MCF 10A (cell line): ENCODE data around the gene TEC. TPM values are rescaled to one million over a fixed set of nuclear protein-coding genes. Genes with fewer than 3 reads are reported as not detected.
"Not testable (repeated sequence)": the region's sequence is repeated elsewhere in the genome, so short reads cannot be mapped to it uniquely, and the experiment has no call there.

Experiments
- BruUV-seq: library from RNA; stranded (reverse); fragments of 400-500 nt; replicated peaks from 2 replicates; lab custom pipeline; 2021; lab: Mats Ljungman, UMichigan
- CTCF ChIA-PET: fragments of 300-600 bp; sonication (Branson Sonifier 250); formaldehyde crosslinking; extraction: SDS; loops from one replicate; lab custom pipeline; 2021; ENCODE audit warnings: antibody characterized with exemption, inconsistent platforms; lab: Yijun Ruan, JAX
- POLR2A ChIA-PET: fragments of 300-600, 350-650 bp; sonication (Branson Sonifier 250); formaldehyde crosslinking; extraction: SDS; loops from one replicate; lab custom pipeline; 2020; ENCODE audit warnings: antibody characterized with exemption, inconsistent platforms; lab: Yijun Ruan, JAX
- DNase-seq: peaks from one replicate; pipeline ENCODE4 v3.0.0-alpha.2; 2018; ENCODE audit not compliant: unreplicated experiment
- H3K27ac Mint-ChIP-seq: one replicate; pipeline ENCODE4 v1.8.0; 2022; ENCODE audit warnings: mild to moderate bottlenecking, low read depth, mixed read lengths; ENCODE audit not compliant: unreplicated experiment
- H3K27me3 Mint-ChIP-seq: one replicate; pipeline ENCODE4 v1.8.0; 2022; ENCODE audit warnings: mixed read lengths; ENCODE audit not compliant: insufficient read depth, unreplicated experiment
- H3K36me3 Mint-ChIP-seq: one replicate; pipeline ENCODE4 v1.8.0; 2022; ENCODE audit warnings: mild to moderate bottlenecking, moderate library complexity, mixed read lengths; ENCODE audit not compliant: insufficient read depth, unreplicated experiment
- H3K4me1 Mint-ChIP-seq: one replicate; pipeline ENCODE4 v1.8.0; 2022; ENCODE audit warnings: mixed read lengths; ENCODE audit not compliant: insufficient read depth, unreplicated experiment
- H3K4me3 Mint-ChIP-seq: one replicate; pipeline ENCODE4 v1.8.0; 2022; ENCODE audit warnings: mild to moderate bottlenecking, moderate library complexity, mixed read lengths; ENCODE audit not compliant: unreplicated experiment
- H3K9me3 Mint-ChIP-seq: one replicate; pipeline ENCODE4 v1.8.0; 2022; ENCODE audit warnings: mixed read lengths; ENCODE audit not compliant: unreplicated experiment
- intact Hi-C: fragments of 100-400 bp; cut with micrococcal nuclease; formaldehyde crosslinking; loops from 2 replicates; pipeline ENCODE4 v1.14.1; 2022
- total RNA-seq: library from RNA; stranded (reverse); gene quantifications from 2 replicates; pipeline ENCODE4 v1.2.3, GENCODE V29; 2022
- TF ChIP-seq, protein P1 (sequence below): fragments of 200-600 bp; IDR thresholded peaks from one replicate; pipeline ENCODE4 v1.8.0; 2022; ENCODE audit warnings: antibody characterized with exemption, mild to moderate bottlenecking; ENCODE audit not compliant: unreplicated experiment

Gene TEC
- total RNA-seq, 1 experiment from 2014 or later: 1.1 TPM

DNA sequence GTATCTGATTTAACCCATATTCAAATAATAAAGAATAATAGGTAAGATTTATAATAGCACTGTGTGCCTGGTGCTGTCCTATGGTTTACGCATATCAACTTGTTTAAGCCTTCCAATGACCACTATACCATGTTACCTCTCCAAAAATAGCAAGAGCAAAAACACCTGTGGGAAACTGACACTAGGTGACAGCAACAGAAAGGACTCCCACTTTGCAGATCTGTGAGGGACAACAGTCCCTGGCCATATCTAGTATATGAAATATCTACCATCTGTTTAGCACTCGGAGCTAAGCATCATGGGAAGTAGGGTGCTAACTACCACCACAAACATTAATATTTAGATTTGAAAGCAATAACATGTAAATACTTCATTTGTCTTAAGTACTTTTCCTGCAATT, 79.9 kb downstream of the TEC start:
- BruUV-seq: no TSS peak
- Mint-ChIP-seq H3K36me3 (no peaks in the 10 kb centered on the region), H3K27me3 (no peaks in the 10 kb centered on the region), H3K9me3 (no peaks in the 10 kb centered on the region), H3K4me1 (no peaks in the 10 kb centered on the region), H3K27ac (no peak overlapping the region), H3K4me3 (no peak overlapping the region)
- CTCF ChIA-PET: no interaction called here
- TF ChIP-seq, protein P1, sequence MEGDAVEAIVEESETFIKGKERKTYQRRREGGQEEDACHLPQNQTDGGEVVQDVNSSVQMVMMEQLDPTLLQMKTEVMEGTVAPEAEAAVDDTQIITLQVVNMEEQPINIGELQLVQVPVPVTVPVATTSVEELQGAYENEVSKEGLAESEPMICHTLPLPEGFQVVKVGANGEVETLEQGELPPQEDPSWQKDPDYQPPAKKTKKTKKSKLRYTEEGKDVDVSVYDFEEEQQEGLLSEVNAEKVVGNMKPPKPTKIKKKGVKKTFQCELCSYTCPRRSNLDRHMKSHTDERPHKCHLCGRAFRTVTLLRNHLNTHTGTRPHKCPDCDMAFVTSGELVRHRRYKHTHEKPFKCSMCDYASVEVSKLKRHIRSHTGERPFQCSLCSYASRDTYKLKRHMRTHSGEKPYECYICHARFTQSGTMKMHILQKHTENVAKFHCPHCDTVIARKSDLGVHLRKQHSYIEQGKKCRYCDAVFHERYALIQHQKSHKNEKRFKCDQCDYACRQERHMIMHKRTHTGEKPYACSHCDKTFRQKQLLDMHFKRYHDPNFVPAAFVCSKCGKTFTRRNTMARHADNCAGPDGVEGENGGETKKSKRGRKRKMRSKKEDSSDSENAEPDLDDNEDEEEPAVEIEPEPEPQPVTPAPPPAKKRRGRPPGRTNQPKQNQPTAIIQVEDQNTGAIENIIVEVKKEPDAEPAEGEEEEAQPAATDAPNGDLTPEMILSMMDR: no peak
- POLR2A ChIA-PET: no interaction called here
- DNase-seq: no peak
- intact Hi-C loops: no loop called here

DNA sequence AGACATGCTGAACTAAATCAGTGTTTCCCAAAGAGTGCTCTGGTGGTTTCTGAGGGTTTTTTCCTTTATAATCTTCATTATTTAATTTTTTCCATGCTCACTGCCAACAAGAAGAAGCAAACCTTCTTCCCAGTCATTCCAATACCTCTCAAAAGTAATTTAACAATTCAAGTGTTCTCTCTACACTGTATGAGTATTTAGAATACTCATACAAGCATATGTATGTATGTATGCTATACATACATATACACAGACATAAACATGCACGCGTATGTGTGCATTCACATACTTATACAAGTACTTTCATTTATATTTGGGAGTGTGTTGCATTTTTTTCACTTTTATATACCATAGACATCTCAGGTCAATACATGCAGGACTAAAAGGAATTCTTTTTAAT, 81.2 kb downstream of the TEC start:
- TF ChIP-seq, protein P1: no peak
- ChIA-PET CTCF (no interaction called here), POLR2A (no interaction called here)
- Mint-ChIP-seq H3K4me3 (no peak overlapping the region), H3K36me3 (no peaks in the 10 kb centered on the region), H3K27me3 (no peaks in the 10 kb centered on the region), H3K4me1 (no peaks in the 10 kb centered on the region), H3K9me3 (no peaks in the 10 kb centered on the region), H3K27ac (no peak overlapping the region)
- no peak for DNase-seq
- no TSS peak for BruUV-seq
- intact Hi-C loops: no loop called here

DNA sequence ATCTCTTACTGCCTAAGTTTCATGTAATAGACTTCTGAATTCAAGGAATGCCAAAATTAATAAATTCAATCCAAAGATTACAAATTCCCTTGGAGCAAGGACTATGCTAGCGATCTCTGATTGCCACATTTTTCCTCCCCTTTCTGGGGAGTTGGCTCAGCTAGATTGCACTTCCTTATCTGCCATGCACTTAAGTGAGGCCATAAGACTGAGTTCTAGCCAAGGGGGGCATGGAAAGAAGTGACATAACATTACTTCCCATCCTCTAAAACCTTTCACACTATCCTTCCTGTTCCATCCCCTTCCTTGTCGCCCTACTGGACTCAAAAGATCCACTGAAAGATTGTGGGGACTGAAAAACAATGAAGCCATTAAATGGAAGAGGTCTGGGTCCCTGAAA, 81.8 kb downstream of the TEC start:
- H3K4me1 Mint-ChIP-seq: no peaks in the 10 kb centered on the region
- TF ChIP-seq, protein P1: no peak
- H3K27ac Mint-ChIP-seq: no peak overlapping the region
- no peaks in the 10 kb centered on the region for H3K27me3 Mint-ChIP-seq
- intact Hi-C loops: no loop called here
- BruUV-seq: no TSS peak
- no peak for DNase-seq
- ChIA-PET CTCF (no interaction called here), POLR2A (no interaction called here)
- no peaks in the 10 kb centered on the region for H3K36me3 Mint-ChIP-seq
- H3K4me3 Mint-ChIP-seq: no peak overlapping the region
- no peaks in the 10 kb centered on the region for H3K9me3 Mint-ChIP-seq

DNA sequence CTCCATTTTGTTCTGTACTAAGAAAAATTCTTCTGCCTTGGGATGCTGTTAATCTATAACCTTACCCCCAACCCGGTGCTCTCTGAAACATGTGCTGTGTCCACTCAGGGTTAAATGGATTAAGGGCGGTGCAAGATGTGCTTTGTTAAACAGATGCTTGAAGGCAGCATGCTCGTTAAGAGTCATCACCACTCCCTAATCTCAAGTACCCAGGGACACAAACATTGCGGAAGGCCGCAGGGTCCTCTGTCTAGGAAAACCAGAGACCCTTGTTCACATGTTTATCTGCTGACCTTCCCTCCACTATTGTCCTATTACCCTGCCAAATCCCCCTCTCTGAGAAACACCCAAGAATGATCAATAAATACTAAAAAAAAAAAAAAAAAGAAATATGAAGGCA, 82.6 kb downstream of the TEC start:
- H3K9me3 Mint-ChIP-seq, POLR2A ChIA-PET, H3K4me3 Mint-ChIP-seq, BruUV-seq, CTCF ChIA-PET, H3K36me3 Mint-ChIP-seq, H3K27ac Mint-ChIP-seq, intact Hi-C loops, H3K4me1 Mint-ChIP-seq, H3K27me3 Mint-ChIP-seq, DNase-seq: not testable (repeated sequence)

DNA sequence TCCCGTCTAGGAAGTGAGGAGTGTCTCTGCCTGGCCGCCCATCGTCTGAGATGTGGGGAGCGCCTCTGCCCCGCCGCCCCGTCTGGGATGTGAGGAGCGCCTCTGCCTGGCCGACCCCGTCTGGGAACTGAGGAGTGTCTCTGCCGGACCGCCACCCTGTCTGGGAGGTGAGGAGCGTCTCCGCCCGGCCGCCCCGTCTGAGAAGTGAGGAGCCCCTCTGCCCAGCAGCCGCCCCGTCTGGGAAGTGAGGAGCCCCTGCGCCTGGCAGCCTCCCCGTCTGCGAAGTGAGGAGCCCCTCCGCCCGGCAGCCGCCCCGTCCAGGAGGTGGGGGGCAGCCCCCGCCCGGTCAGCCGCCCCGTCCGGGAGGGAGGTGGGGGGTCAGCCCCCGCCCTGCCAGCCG, 83.2 kb downstream of the TEC start:
- H3K4me3 Mint-ChIP-seq, DNase-seq, BruUV-seq, H3K27me3 Mint-ChIP-seq, POLR2A ChIA-PET, H3K36me3 Mint-ChIP-seq, H3K4me1 Mint-ChIP-seq, intact Hi-C loops, CTCF ChIA-PET, H3K27ac Mint-ChIP-seq, H3K9me3 Mint-ChIP-seq: not testable (repeated sequence)
